Measurements from ENCODE around the gene TAC4. TPM values are rescaled to one million over a fixed set of nuclear protein-coding genes. Genes with fewer than 3 reads are reported as not detected.

Gene TAC4
- total RNA-seq, 1 experiment from 2014 or later, result not detected

- DNase-seq (ENCODE audit: low read depth), result no peak
These were observed 25.6 kb upstream of the TAC4 start for GRCh38 chr17:49873466-49873865.

GRCh38 chr17:49872754-49873377 is 25.0 kb upstream of the TAC4 start:
- DNase-seq (ENCODE audit: low read depth), result no peak

- no peak for DNase-seq (ENCODE audit: low read depth)
These were observed 23.3 kb upstream of the TAC4 start for GRCh38 chr17:49871211-49871610.

- no peak for DNase-seq (ENCODE audit: low read depth)
These were observed 22.4 kb upstream of the TAC4 start for GRCh38 chr17:49870298-49870697.

- DNase-seq (ENCODE audit: low read depth), result no peak
These were observed 21.1 kb upstream of the TAC4 start for GRCh38 chr17:49869038-49869374.

GRCh38 chr17:49866882-49867413 is 19.1 kb upstream of the TAC4 start:
- no peak for DNase-seq (ENCODE audit: low read depth)

GRCh38 chr17:49866019-49866380 is 18.1 kb upstream of the TAC4 start:
- no peak for DNase-seq (ENCODE audit: low read depth)

GRCh38 chr17:49862781-49863331 is 15.0 kb upstream of the TAC4 start:
- no peak for DNase-seq (ENCODE audit: low read depth)

- DNase-seq (ENCODE audit: low read depth), result peak; percentile 29
These were observed 13.4 kb upstream of the TAC4 start for GRCh38 chr17:49861150-49861884.

- no peak for DNase-seq (ENCODE audit: low read depth)
These were observed 12.4 kb upstream of the TAC4 start for GRCh38 chr17:49859991-49860953.

- no peak for DNase-seq (ENCODE audit: low read depth)
These were observed 10.9 kb upstream of the TAC4 start for GRCh38 chr17:49858796-49859195.

GRCh38 chr17:49854126-49854525 is 6.3 kb upstream of the TAC4 start:
- no peak for DNase-seq (ENCODE audit: low read depth)

- DNase-seq (ENCODE audit: low read depth), result no peak
These were observed 5.7 kb upstream of the TAC4 start for GRCh38 chr17:49853470-49854015.

GRCh38 chr17:49851387-49852291 is 3.8 kb upstream of the TAC4 start:
- peak; percentile 64 for DNase-seq (ENCODE audit: low read depth)

GRCh38 chr17:49850772-49851386 is 3.0 kb upstream of the TAC4 start:
- DNase-seq (ENCODE audit: low read depth), result peak; percentile 47

GRCh38 chr17:49850218-49850610 is 2.3 kb upstream of the TAC4 start:
- DNase-seq (ENCODE audit: low read depth), result no peak

GRCh38 chr17:49848739-49849138 is 870 bp upstream of the TAC4 start:
- no peak for DNase-seq (ENCODE audit: low read depth)

- no peak for DNase-seq (ENCODE audit: low read depth)
These were observed 744 bp downstream of the TAC4 start for GRCh38 chr17:49846938-49847712.

- DNase-seq (ENCODE audit: low read depth), result no peak
These were observed 2.5 kb downstream of the TAC4 start for GRCh38 chr17:49845321-49845720.
